Neural progenitor cell (in vitro differentiated cells): ENCODE data around the gene CCDC149. TPM values are rescaled to one million over a fixed set of nuclear protein-coding genes. Genes with fewer than 3 reads are reported as not detected.

Source experiments
- DNase-seq: peaks from one replicate; pipeline ENCODE4 v3.0.0-alpha.2; 2016; ENCODE audit warnings: low spot score
- H2AFZ ChIP-seq: fragments of 200-600 bp; sonication (generic); replicated peaks from 2 replicates; pipeline ENCODE4 v1.6.1; 2016; ENCODE audit warnings: antibody characterized with exemption
- H3F3A ChIP-seq: fragments of 200-600 bp; sonication (generic); 2 replicates; pipeline ENCODE4 v1.6.1; 2016; ENCODE audit warnings: antibody characterized with exemption, low read depth
- H3K27ac ChIP-seq: fragments of 200-600 bp; sonication (generic); 2 replicates; pipeline ENCODE4 v1.5.1; 2016; ENCODE audit warnings: mild to moderate bottlenecking
- H3K27me3 ChIP-seq: fragments of 200-600 bp; sonication (generic); 2 replicates; pipeline ENCODE4 v1.6.1; 2016; ENCODE audit warnings: mild to moderate bottlenecking, moderate library complexity
- H3K36me3 ChIP-seq: fragments of 200-600 bp; sonication (generic); 2 replicates; pipeline ENCODE4 v1.5.1; 2016
- H3K4me1 ChIP-seq: fragments of 200-600 bp; sonication (generic); 2 replicates; pipeline ENCODE4 v1.6.1; 2016; ENCODE audit warnings: mixed run types
- H3K4me2 ChIP-seq: fragments of 200-600 bp; sonication (generic); 2 replicates; pipeline ENCODE4 v1.6.1; 2016
- H3K4me3 ChIP-seq: fragments of 200-600 bp; sonication (generic); 2 replicates; pipeline ENCODE4 v1.5.1; 2016
- H3K79me2 ChIP-seq: fragments of 200-600 bp; sonication (generic); 2 replicates; pipeline ENCODE4 v1.6.1; 2016; ENCODE audit warnings: low read depth
- H3K9ac ChIP-seq: fragments of 200-600 bp; sonication (generic); 2 replicates; pipeline ENCODE4 v1.6.1; 2016
- H3K9me3 ChIP-seq: fragments of 200-600 bp; sonication (generic); 2 replicates; pipeline ENCODE4 v1.5.1; 2016; ENCODE audit warnings: low read depth
- H4K20me1 ChIP-seq: fragments of 200-600 bp; sonication (generic); 2 replicates; pipeline ENCODE4 v1.6.1; 2016; ENCODE audit warnings: low read depth
- H3K27ac Mint-ChIP-seq: 3 replicates; pipeline ENCODE4 v1.8.0; 2021; ENCODE audit warnings: mixed read lengths
- H3K27me3 Mint-ChIP-seq: 2 replicates; pipeline ENCODE4 v1.8.0; 2022; ENCODE audit warnings: low read depth, mild to moderate bottlenecking, inconsistent platforms, moderate library complexity, mixed read lengths; ENCODE audit not compliant: insufficient read depth
- H3K36me3 Mint-ChIP-seq: 3 replicates; pipeline ENCODE4 v1.8.0; 2021; ENCODE audit warnings: mixed read lengths
- H3K4me1 Mint-ChIP-seq: 3 replicates; pipeline ENCODE4 v1.8.0; 2021; ENCODE audit warnings: mixed read lengths
- H3K4me3 Mint-ChIP-seq: 3 replicates; pipeline ENCODE4 v1.8.0; 2021; ENCODE audit warnings: mild to moderate bottlenecking, moderate library complexity, mixed read lengths
- H3K9me3 Mint-ChIP-seq: 3 replicates; pipeline ENCODE4 v1.8.0; 2020; ENCODE audit warnings: mixed read lengths
- EZH2 ChIP-seq: fragments of 200-600 bp; sonication (generic); IDR thresholded peaks from 2 replicates; pipeline ENCODE4 v1.6.1; 2017; ENCODE audit warnings: antibody characterized with exemption, mild to moderate bottlenecking, moderate library complexity
- EZH2phosphoT487 ChIP-seq: fragments of 200-600 bp; sonication (generic); IDR thresholded peaks from 2 replicates; pipeline ENCODE4 v1.6.1; 2017; ENCODE audit warnings: antibody characterized with exemption
- total RNA-seq: library from RNA; depleted of rRNA; stranded (reverse); fragments of >200 nt; gene quantifications from 2 replicates; pipeline ENCODE4 v1.2.3, GENCODE V29; 2015; ENCODE audit warnings: low replicate concordance
- TF ChIP-seq, protein P1 (sequence below): fragments of 200-600 bp; sonication (generic); IDR thresholded peaks from 2 replicates; pipeline ENCODE4 v1.5.1; 2017; ENCODE audit warnings: antibody characterized with exemption, mild to moderate bottlenecking

Gene CCDC149
- total RNA-seq, 1 donor from 2014 or later, result 3.4 TPM

DNA sequence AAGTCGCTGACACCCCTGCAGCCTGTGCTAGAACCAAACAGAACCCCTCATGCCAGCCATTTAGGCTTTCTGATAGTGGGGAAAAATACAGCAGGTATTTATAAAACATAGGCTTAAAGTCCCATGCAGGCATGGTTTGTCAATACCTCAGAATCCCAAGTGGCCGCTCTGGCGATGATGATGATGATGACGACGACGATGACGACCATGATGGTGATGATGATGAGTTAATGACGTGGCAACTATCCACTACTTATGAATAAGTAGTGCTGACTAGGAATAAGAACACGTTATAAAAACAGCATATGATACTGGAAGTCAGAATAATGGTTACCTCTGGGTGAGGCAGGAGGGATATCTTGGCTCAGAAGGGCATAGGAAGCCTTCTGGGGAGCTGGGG lies 18.0 kb downstream of the CCDC149 start:
- no peaks in the 10 kb centered on the region for H3K9me3 Mint-ChIP-seq

GRCh38 chr4:24894243-24894642 lies 18.6 kb downstream of the CCDC149 start:
- Histone ChIP-seq H2AFZ (no peak overlapping the region), H3K27me3 (no peaks in the 10 kb centered on the region), H4K20me1 (no peaks in the 10 kb centered on the region), H3K4me1 (no peaks in the 10 kb centered on the region), H3K79me2 (no peaks in the 10 kb centered on the region), H3K9me3 (no peaks in the 10 kb centered on the region), H3K4me3 (no peak overlapping the region), H3K4me2 (no peak overlapping the region), H3K27ac (no peak overlapping the region), H3K9ac (no peak overlapping the region), H3K36me3 (no peaks in the 10 kb centered on the region), H3F3A (no peaks in the 10 kb centered on the region)
- H3K36me3 Mint-ChIP-seq, result peaks cover 2% of the 10 kb centered on the region
- H3K4me3 Mint-ChIP-seq, result no peak overlapping the region
- peaks cover 2% of the 10 kb centered on the region for H3K27me3 Mint-ChIP-seq
- no peak for DNase-seq
- H3K9me3 Mint-ChIP-seq, result no peaks in the 10 kb centered on the region
- no peak for TF ChIP-seq EZH2phosphoT487
- TF ChIP-seq, protein P1, sequence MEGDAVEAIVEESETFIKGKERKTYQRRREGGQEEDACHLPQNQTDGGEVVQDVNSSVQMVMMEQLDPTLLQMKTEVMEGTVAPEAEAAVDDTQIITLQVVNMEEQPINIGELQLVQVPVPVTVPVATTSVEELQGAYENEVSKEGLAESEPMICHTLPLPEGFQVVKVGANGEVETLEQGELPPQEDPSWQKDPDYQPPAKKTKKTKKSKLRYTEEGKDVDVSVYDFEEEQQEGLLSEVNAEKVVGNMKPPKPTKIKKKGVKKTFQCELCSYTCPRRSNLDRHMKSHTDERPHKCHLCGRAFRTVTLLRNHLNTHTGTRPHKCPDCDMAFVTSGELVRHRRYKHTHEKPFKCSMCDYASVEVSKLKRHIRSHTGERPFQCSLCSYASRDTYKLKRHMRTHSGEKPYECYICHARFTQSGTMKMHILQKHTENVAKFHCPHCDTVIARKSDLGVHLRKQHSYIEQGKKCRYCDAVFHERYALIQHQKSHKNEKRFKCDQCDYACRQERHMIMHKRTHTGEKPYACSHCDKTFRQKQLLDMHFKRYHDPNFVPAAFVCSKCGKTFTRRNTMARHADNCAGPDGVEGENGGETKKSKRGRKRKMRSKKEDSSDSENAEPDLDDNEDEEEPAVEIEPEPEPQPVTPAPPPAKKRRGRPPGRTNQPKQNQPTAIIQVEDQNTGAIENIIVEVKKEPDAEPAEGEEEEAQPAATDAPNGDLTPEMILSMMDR, result no peak
- no peak for TF ChIP-seq EZH2
- no peak overlapping the region for H3K27ac Mint-ChIP-seq
- H3K4me1 Mint-ChIP-seq, result no peaks in the 10 kb centered on the region

More for the DNA sequence above, 18.0 kb downstream of the CCDC149 start:
- Histone ChIP-seq H3K79me2 (no peaks in the 10 kb centered on the region), H2AFZ (no peak overlapping the region), H3K36me3 (no peaks in the 10 kb centered on the region), H3K4me2 (no peak overlapping the region), H3K27ac (no peak overlapping the region), H4K20me1 (no peaks in the 10 kb centered on the region), H3K9me3 (no peaks in the 10 kb centered on the region), H3F3A (no peaks in the 10 kb centered on the region), H3K4me1 (no peaks in the 10 kb centered on the region), H3K9ac (no peak overlapping the region), H3K27me3 (no peaks in the 10 kb centered on the region), H3K4me3 (no peak overlapping the region)
- no peak for DNase-seq
- TF ChIP-seq EZH2phosphoT487 (no peak), EZH2 (no peak)
- TF ChIP-seq, protein P1, result no peak
- peaks cover 2% of the 10 kb centered on the region for H3K27me3 Mint-ChIP-seq
- H3K36me3 Mint-ChIP-seq, result peaks cover 2% of the 10 kb centered on the region
- no peaks in the 10 kb centered on the region for H3K4me1 Mint-ChIP-seq
- H3K4me3 Mint-ChIP-seq, result no peak overlapping the region
- H3K27ac Mint-ChIP-seq, result no peak overlapping the region

- H3F3A ChIP-seq, result no peaks in the 10 kb centered on the region
Observed at GRCh38 chr4:24892778-24893177, 20.1 kb downstream of the CCDC149 start.

More at GRCh38 chr4:24892778-24893177, 20.1 kb downstream of the CCDC149 start:
- no peak overlapping the region for H3K27ac Mint-ChIP-seq
- no peaks in the 10 kb centered on the region for H3K4me1 ChIP-seq
- DNase-seq, result no peak
- H3K9ac ChIP-seq, result no peak overlapping the region
- H3K36me3 ChIP-seq, result no peaks in the 10 kb centered on the region
- H2AFZ ChIP-seq, result no peak overlapping the region
- no peaks in the 10 kb centered on the region for H3K79me2 ChIP-seq
- no peaks in the 10 kb centered on the region for H4K20me1 ChIP-seq
- peaks cover 4% of the 10 kb centered on the region for H3K27me3 Mint-ChIP-seq
- H3K36me3 Mint-ChIP-seq, result peaks cover 2% of the 10 kb centered on the region
- H3K4me3 ChIP-seq, result no peak overlapping the region
- H3K27ac ChIP-seq, result no peak overlapping the region
- H3K4me1 Mint-ChIP-seq, result no peaks in the 10 kb centered on the region
- no peaks in the 10 kb centered on the region for H3K9me3 Mint-ChIP-seq
- H3K4me2 ChIP-seq, result no peak overlapping the region
- TF ChIP-seq, protein P1, result no peak
- TF ChIP-seq EZH2 (no peak), EZH2phosphoT487 (no peak)
- no peaks in the 10 kb centered on the region for H3K9me3 ChIP-seq
- no peak overlapping the region for H3K4me3 Mint-ChIP-seq
- H3K27me3 ChIP-seq, result no peaks in the 10 kb centered on the region
